Measurements from ENCODE around the gene PHGDH. TPM values are rescaled to one million over a fixed set of nuclear protein-coding genes. Genes with fewer than 3 reads are reported as not detected.
A peak's percentile ranks its signal among the peaks of the same experiment; 100 is the strongest.

PHGDH gene
- total and polyA plus RNA-seq, 2 of the 13 experiments (the other 11 are each of a cell fraction or from before 2014, with no cell fraction given) = 95.8 to 133 TPM

- TF ChIP-seq ZNF646 (CRISPR knock-in tag; IDR thresholded peaks at IDR 0.05) (no peak), ZNF251 (CRISPR knock-in tag; IDR thresholded peaks at IDR 0.05) (no peak), ZNF17 (CRISPR knock-in tag; IDR thresholded peaks at IDR 0.05) (no peak), KDM4B (CRISPR knock-in tag; IDR thresholded peaks at IDR 0.05) (no peak), ZBTB46 (CRISPR knock-in tag; IDR thresholded peaks at IDR 0.05; ENCODE audit: borderline replicate concordance) (no peak), ZNF782 (CRISPR knock-in tag; IDR thresholded peaks at IDR 0.05; ENCODE audit: borderline replicate concordance) (no peak; the same call in 1 of the 2 replicates), GTF3A (CRISPR knock-in tag; conservative IDR thresholded peaks at IDR 0.05) (no peak), TBX2 (CRISPR knock-in tag; IDR thresholded peaks at IDR 0.05; ENCODE audit: borderline replicate concordance) (peak; percentile 87), MIER3 (CRISPR knock-in tag; IDR thresholded peaks at IDR 0.05; ENCODE audit: borderline replicate concordance) (no peak), ELF3 (CRISPR knock-in tag; IDR thresholded peaks at IDR 0.05) (peak; percentile 84), ZNF615 (CRISPR knock-in tag; IDR thresholded peaks at IDR 0.05; ENCODE audit: borderline replicate concordance) (no peak), ZNF761 (CRISPR knock-in tag; conservative IDR thresholded peaks at IDR 0.05) (0 out of 2 replicates have a peak, but pooled peaks have one; percentile 45), HCFC1 (IDR thresholded peaks at IDR 0.05; ENCODE audit: low read depth, low read length) (no peak), ZNF253 (CRISPR knock-in tag; IDR thresholded peaks at IDR 0.05; ENCODE audit: borderline replicate concordance) (no peak)
- TF ChIP-seq, protein P1, sequence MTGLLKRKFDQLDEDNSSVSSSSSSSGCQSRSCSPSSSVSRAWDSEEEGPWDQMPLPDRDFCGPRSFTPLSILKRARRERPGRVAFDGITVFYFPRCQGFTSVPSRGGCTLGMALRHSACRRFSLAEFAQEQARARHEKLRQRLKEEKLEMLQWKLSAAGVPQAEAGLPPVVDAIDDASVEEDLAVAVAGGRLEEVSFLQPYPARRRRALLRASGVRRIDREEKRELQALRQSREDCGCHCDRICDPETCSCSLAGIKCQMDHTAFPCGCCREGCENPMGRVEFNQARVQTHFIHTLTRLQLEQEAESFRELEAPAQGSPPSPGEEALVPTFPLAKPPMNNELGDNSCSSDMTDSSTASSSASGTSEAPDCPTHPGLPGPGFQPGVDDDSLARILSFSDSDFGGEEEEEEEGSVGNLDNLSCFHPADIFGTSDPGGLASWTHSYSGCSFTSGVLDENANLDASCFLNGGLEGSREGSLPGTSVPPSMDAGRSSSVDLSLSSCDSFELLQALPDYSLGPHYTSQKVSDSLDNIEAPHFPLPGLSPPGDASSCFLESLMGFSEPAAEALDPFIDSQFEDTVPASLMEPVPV (CRISPR knock-in tag; IDR thresholded peaks at IDR 0.05) = no peak
- TF ChIP-seq, protein P2, sequence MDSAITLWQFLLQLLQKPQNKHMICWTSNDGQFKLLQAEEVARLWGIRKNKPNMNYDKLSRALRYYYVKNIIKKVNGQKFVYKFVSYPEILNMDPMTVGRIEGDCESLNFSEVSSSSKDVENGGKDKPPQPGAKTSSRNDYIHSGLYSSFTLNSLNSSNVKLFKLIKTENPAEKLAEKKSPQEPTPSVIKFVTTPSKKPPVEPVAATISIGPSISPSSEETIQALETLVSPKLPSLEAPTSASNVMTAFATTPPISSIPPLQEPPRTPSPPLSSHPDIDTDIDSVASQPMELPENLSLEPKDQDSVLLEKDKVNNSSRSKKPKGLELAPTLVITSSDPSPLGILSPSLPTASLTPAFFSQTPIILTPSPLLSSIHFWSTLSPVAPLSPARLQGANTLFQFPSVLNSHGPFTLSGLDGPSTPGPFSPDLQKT (CRISPR knock-in tag; IDR thresholded peaks at IDR 0.05; ENCODE audit: borderline replicate concordance) = no peak
These were observed 13.0 kb downstream of the PHGDH start (continued) for GRCh38 chr1:119724611-119725218.

Measured in HepG2 (cell line).